Measurements from ENCODE around the gene PLPP4. TPM values are rescaled to one million over a fixed set of nuclear protein-coding genes. Genes with fewer than 3 reads are reported as not detected.

Gene PLPP4
- total RNA-seq, 1 donor from 2014 or later = 2.0 TPM

DNA sequence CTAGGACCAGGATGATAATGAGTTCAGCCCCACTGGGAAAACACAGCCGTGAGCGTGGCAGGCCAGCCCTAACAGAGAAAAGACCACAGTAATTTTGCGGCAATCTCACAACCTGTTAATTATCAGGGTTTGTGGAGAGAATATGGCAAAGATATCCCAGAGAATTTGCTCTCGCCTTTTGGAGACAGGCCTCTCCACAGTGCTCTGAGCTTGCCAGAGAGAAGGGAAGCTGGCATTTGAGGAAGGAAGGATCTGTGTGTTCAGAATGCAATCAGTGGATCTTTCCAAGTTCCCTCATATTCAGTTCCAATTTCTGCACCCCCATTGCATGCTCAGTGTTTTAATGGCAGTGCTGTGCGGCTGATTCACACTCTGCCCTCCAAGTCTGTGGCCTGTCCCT is 60.2 kb downstream of the PLPP4 start:
- TF ChIP-seq, protein P1, sequence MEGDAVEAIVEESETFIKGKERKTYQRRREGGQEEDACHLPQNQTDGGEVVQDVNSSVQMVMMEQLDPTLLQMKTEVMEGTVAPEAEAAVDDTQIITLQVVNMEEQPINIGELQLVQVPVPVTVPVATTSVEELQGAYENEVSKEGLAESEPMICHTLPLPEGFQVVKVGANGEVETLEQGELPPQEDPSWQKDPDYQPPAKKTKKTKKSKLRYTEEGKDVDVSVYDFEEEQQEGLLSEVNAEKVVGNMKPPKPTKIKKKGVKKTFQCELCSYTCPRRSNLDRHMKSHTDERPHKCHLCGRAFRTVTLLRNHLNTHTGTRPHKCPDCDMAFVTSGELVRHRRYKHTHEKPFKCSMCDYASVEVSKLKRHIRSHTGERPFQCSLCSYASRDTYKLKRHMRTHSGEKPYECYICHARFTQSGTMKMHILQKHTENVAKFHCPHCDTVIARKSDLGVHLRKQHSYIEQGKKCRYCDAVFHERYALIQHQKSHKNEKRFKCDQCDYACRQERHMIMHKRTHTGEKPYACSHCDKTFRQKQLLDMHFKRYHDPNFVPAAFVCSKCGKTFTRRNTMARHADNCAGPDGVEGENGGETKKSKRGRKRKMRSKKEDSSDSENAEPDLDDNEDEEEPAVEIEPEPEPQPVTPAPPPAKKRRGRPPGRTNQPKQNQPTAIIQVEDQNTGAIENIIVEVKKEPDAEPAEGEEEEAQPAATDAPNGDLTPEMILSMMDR (IDR thresholded peaks at IDR 0.05) = no peak
- H3K27ac Mint-ChIP-seq (ENCODE audit: unreplicated experiment) = no peak overlapping the region

DNA sequence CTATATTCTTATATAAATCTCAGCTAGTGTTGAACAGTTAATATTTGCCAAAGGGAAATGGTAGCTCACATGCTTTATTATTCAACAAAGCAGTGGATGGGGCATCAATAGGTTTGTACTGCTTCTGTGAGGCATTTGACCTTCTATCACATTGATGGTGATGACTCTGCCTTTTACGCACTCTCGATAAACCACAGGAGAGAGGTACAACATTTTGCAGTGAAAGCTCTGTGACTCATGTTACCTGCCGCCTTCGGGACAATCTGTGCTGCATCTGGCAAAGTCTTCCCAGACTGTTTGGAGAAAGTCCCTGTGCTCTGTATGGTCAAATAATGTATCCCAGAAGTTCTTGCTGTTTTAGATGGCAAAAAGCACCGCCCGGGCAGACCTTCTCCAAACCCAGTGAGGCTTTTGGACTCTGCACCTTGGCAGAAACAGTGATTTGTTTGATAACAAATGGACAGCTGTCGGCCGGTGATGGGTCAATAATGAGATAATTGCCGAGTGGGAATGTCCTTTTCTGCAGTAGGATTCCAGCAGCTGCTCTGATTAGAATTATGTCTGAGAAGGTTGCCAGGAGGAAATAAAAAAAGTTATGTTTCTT is 61.0 kb downstream of the PLPP4 start:
- no peak for DNase-seq (ENCODE audit: extremely low spot score, unreplicated experiment)
- Mint-ChIP-seq H3K4me3 (ENCODE audit: unreplicated experiment) (no peak overlapping the region), H3K4me1 (ENCODE audit: unreplicated experiment) (no peaks in the 10 kb centered on the region), H3K9me3 (ENCODE audit: unreplicated experiment) (peaks cover 13% of the 10 kb centered on the region), H3K27ac (ENCODE audit: unreplicated experiment) (no peak overlapping the region), H3K27me3 (ENCODE audit: unreplicated experiment) (no peaks in the 10 kb centered on the region), H3K36me3 (ENCODE audit: unreplicated experiment) (no peaks in the 10 kb centered on the region)
- TF ChIP-seq, protein P1 (IDR thresholded peaks at IDR 0.05) = no peak

More for the DNA sequence above, 60.2 kb downstream of the PLPP4 start:
- no peak for DNase-seq (ENCODE audit: extremely low spot score, unreplicated experiment)
- no peaks in the 10 kb centered on the region for H3K36me3 Mint-ChIP-seq (ENCODE audit: unreplicated experiment)
- H3K27me3 Mint-ChIP-seq (ENCODE audit: unreplicated experiment) = no peaks in the 10 kb centered on the region
- peaks cover 13% of the 10 kb centered on the region for H3K9me3 Mint-ChIP-seq (ENCODE audit: unreplicated experiment)
- no peaks in the 10 kb centered on the region for H3K4me1 Mint-ChIP-seq (ENCODE audit: unreplicated experiment)
- no peak overlapping the region for H3K4me3 Mint-ChIP-seq (ENCODE audit: unreplicated experiment)

DNA sequence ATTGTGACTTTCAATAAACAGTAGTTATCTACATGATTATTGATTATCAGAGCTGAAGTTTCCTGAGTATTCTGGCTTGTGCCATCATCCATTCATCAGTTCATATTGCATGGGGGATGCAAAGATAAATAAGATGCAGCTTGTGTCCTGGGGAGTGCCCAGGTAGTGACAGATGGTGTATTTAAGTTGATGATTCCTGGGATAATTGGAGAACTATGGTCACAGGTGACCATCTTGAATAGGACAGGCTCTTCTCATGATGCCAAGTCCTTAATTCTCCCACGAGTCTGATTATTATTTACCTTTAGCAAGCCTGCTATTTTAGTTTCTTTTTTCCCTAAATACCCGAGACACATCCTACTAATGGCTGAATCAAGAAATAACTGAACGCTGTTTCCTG is 64.9 kb downstream of the PLPP4 start:
- H3K27ac Mint-ChIP-seq (ENCODE audit: unreplicated experiment) = no peak overlapping the region
- no peak for DNase-seq (ENCODE audit: extremely low spot score, unreplicated experiment)
- TF ChIP-seq, protein P1 (IDR thresholded peaks at IDR 0.05) = no peak
- no peaks in the 10 kb centered on the region for H3K36me3 Mint-ChIP-seq (ENCODE audit: unreplicated experiment)
- peaks cover 6% of the 10 kb centered on the region for H3K4me1 Mint-ChIP-seq (ENCODE audit: unreplicated experiment)
- H3K27me3 Mint-ChIP-seq (ENCODE audit: unreplicated experiment) = no peaks in the 10 kb centered on the region
- no peaks in the 10 kb centered on the region for H3K9me3 Mint-ChIP-seq (ENCODE audit: unreplicated experiment)
- H3K4me3 Mint-ChIP-seq (ENCODE audit: unreplicated experiment) = no peak overlapping the region

DNA sequence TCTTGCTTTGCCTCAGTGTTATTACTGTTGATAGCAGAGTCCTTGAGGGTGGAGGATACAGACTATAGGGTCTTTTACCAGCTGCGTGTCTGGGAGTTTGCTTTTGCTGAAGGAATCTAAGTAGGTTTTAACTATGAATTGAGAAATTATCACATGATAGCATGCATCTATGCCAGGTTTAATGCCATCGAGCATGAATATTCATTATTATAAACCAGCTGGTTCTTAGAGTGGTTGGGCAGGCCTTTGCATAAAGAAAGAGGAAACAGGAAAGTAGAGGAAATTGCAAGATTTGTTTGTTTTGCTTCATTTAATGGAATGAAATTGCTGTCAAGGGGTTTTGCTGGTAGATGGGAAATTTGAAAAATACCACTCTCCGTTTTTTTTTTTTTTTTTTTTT is 70.7 kb downstream of the PLPP4 start:
- TF ChIP-seq, protein P1 (IDR thresholded peaks at IDR 0.05) = no peak
- no peak overlapping the region for H3K27ac Mint-ChIP-seq (ENCODE audit: unreplicated experiment)
- no peaks in the 10 kb centered on the region for H3K36me3 Mint-ChIP-seq (ENCODE audit: unreplicated experiment)
- DNase-seq (ENCODE audit: extremely low spot score, unreplicated experiment) = no peak
- H3K4me1 Mint-ChIP-seq (ENCODE audit: unreplicated experiment) = peaks cover 6% of the 10 kb centered on the region
- no peaks in the 10 kb centered on the region for H3K9me3 Mint-ChIP-seq (ENCODE audit: unreplicated experiment)
- H3K4me3 Mint-ChIP-seq (ENCODE audit: unreplicated experiment) = no peak overlapping the region
- H3K27me3 Mint-ChIP-seq (ENCODE audit: unreplicated experiment) = no peaks in the 10 kb centered on the region

DNA sequence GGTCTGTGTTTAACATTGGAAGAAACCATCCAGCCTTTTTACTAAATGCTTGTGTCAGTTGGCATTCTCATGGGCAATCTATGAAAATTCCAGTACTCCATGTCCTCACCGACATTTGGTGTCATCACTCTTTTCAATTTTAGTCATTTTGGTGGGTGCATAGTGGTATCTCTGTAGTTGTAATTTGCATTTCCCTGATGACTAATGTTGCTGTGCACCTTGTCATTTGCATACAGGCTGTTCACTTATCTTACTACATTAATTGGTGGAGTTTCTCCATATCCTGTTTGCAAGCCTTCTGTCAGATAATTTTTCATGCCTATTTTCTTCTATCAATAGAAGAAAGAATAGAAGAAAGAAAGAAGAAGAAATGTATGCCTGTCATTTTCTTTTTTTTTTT is 73.7 kb downstream of the PLPP4 start:
- no peak for DNase-seq (ENCODE audit: extremely low spot score, unreplicated experiment)
- peaks cover 3% of the 10 kb centered on the region for H3K9me3 Mint-ChIP-seq (ENCODE audit: unreplicated experiment)
- no peaks in the 10 kb centered on the region for H3K27me3 Mint-ChIP-seq (ENCODE audit: unreplicated experiment)
- TF ChIP-seq, protein P1 (IDR thresholded peaks at IDR 0.05) = no peak
- peaks cover 4% of the 10 kb centered on the region for H3K4me1 Mint-ChIP-seq (ENCODE audit: unreplicated experiment)
- H3K4me3 Mint-ChIP-seq (ENCODE audit: unreplicated experiment) = no peak overlapping the region
- H3K27ac Mint-ChIP-seq (ENCODE audit: unreplicated experiment) = no peak overlapping the region
- no peaks in the 10 kb centered on the region for H3K36me3 Mint-ChIP-seq (ENCODE audit: unreplicated experiment)

All from osteocyte (in vitro differentiated cells).